Measurements from ENCODE around the gene CEP44.
"Not testable (repeated sequence)": the region's sequence is repeated elsewhere in the genome, so short reads cannot be mapped to it uniquely, and the experiment has no call there.

The CEP44 gene

GRCh38 chr4:174320494-174321199 lies 36.9 kb downstream of the CEP44 start:
- DNase-seq (ENCODE audit: low spot score) = peak; percentile 16

- DNase-seq (ENCODE audit: low spot score) = no peak
Observed at GRCh38 chr4:174324236-174324635, 40.5 kb downstream of the CEP44 start.

GRCh38 chr4:174324725-174325124 lies 41.0 kb downstream of the CEP44 start:
- DNase-seq (ENCODE audit: low spot score) = no peak

- no peak for DNase-seq (ENCODE audit: low spot score)
Observed at GRCh38 chr4:174332741-174333493, 49.2 kb downstream of the CEP44 start.

GRCh38 chr4:174334628-174335027 lies 50.9 kb downstream of the CEP44 start:
- no peak for DNase-seq (ENCODE audit: low spot score)

GRCh38 chr4:174340714-174341113 lies 57.0 kb downstream of the CEP44 start:
- no peak for DNase-seq (ENCODE audit: low spot score)

GRCh38 chr4:174349156-174349555 lies 65.4 kb downstream of the CEP44 start:
- DNase-seq (ENCODE audit: low spot score) = no peak

GRCh38 chr4:174352061-174352819 lies 68.5 kb downstream of the CEP44 start:
- no peak for DNase-seq (ENCODE audit: low spot score)

GRCh38 chr4:174357321-174357720 lies 73.6 kb downstream of the CEP44 start:
- no peak for DNase-seq (ENCODE audit: low spot score)

GRCh38 chr4:174358410-174358809 lies 74.7 kb downstream of the CEP44 start:
- no peak for DNase-seq (ENCODE audit: low spot score)

GRCh38 chr4:174358829-174359228 lies 75.1 kb downstream of the CEP44 start:
- DNase-seq (ENCODE audit: low spot score) = no peak

- DNase-seq (ENCODE audit: low spot score) = no peak
Observed at GRCh38 chr4:174362340-174362739, 78.6 kb downstream of the CEP44 start.

GRCh38 chr4:174363782-174364181 lies 80.1 kb downstream of the CEP44 start:
- DNase-seq (ENCODE audit: low spot score) = peak; percentile 16

GRCh38 chr4:174365018-174365587 lies 81.4 kb downstream of the CEP44 start:
- peak; percentile 28 for DNase-seq (ENCODE audit: low spot score)

GRCh38 chr4:174369985-174370384 lies 86.3 kb downstream of the CEP44 start:
- no peak for DNase-seq (ENCODE audit: low spot score)

- DNase-seq (ENCODE audit: low spot score) = no peak
Observed at GRCh38 chr4:174373821-174374220, 90.1 kb downstream of the CEP44 start.

- no peak for DNase-seq (ENCODE audit: low spot score)
Observed at GRCh38 chr4:174375422-174375821, 91.7 kb downstream of the CEP44 start.

- DNase-seq (ENCODE audit: low spot score) = no peak
Observed at GRCh38 chr4:174377613-174378012, 93.9 kb downstream of the CEP44 start.

GRCh38 chr4:174378951-174379350 lies 95.2 kb downstream of the CEP44 start:
- DNase-seq (ENCODE audit: low spot score) = no peak

- not testable (repeated sequence) for DNase-seq (ENCODE audit: low spot score)
Observed at GRCh38 chr4:174380206-174380605, 96.5 kb downstream of the CEP44 start.

GRCh38 chr4:174380699-174381439 lies 97.2 kb downstream of the CEP44 start:
- DNase-seq (ENCODE audit: low spot score) = no peak

Measured in SK-N-DZ (cell line).